Activated T-cell treated with anti-CD3 and anti-CD28 coated beads for 24 hours (primary cell): ENCODE results near the gene ZBTB7A.
A peak's percentile ranks its signal among the peaks of the same experiment; 100 is the strongest.

Experiments used
- DNase-seq: peaks from one replicate; pipeline ENCODE4 v3.0.0-alpha.2; 2020; ENCODE audit warnings: low read depth

Gene ZBTB7A

DNA sequence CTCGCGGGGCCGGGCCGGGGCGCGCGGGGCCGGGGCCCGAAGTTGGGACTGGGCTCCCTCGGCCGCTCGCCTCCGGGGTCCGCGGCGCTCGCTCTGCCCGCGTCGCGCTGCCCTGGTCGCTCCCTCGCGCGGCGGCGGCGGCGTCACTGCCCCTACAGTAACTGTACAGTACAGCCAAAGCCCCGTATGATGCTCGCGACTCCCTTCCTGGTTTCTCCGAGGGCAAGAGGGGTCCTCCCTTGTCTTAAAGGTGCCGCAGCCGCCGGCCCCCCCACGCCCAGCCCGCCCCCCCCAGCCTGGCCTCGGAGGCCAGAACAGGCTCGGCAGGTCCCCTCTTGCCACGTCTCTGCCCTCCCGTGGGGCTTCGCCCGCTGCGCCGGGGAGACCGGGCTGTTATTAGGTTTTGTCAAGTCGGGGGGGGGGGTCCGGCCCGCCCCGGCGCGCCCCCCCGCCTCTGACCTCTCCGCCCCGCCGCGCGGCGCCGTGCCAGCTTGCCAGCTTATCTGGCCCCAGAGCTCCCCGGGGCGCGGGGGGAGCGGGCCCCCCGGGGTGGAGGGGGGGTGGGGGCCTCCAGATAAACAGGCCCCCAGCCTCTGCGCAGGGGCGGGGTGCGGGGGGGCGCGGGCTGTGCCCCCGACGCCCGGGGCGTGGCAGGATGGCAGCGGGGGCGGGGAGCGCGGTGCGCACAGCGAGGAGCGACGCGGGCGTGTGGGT, at the start of gene ZBTB7A:
ZBTB7A (minus strand) TSS at position 218 of the 714 bp plus-strand sequence. CDS start 11,667 bp downstream, outside the sequence.
- peak; percentile 59 for DNase-seq

DNA sequence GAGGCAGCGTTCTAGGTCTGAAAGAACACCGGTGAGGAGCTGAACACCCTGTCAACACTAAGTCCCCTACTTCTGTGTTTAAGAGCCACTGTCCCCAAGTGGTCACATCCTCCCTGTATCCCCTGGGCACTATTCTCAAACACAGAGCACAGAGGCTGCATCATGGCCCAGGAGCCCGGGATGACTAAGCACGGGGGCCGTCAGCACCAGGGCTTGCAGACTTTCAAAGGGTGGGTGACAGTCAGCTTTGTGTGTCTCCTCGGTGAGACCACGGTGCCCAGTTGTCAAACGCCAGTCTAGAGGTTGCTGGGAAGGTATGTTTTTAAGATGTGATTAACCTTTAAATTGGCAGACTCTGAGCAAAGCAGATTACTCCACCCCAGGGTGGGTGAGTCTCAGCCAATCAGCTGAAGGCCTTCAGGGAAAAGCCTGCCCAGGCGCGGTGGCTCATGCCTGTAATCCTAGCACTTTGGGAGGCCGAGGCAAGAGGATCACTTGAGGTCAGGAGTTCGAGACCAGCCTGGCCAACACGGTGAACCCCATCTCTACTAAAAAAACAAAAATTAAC, 49.2 kb upstream of the ZBTB7A start:
- DNase-seq: no peak

DNA sequence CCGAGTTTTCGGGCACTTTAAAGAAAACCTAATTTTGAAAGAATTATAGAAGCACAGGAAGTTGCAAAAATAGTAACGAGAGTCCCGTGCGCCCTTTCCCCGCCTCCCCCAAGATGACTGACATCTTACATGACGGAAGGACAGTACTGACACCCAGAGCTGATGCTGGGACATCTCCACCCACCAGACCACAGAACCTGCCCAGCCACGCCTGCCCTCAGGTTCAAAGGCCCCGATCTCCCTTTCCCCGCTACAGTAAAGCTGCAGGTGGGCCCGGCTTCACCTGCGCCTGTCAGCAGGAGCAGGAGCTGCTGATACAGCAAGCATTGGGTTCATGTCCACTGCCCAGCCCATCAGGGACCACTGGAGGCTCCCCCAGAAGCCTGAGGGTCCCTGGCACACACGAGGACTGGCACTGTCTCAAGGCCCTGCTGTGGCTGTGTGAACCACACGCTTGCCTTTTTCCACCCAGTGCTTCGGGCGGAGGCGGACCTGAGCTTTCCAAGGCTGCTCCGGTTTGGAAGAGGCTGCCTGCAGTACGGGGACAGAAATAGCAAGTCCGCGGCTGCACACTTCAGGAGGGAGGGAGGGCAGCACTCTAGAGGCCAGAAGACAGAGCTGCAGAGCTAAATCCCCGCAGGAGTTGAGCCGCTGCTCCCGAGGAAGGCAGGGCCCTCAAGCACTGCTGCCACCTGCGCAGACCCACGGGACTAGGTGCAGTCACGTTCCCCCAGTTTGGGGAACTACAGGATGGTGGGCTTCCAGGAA, 48.5 kb upstream of the ZBTB7A start:
- DNase-seq: peak; percentile 37

DNA sequence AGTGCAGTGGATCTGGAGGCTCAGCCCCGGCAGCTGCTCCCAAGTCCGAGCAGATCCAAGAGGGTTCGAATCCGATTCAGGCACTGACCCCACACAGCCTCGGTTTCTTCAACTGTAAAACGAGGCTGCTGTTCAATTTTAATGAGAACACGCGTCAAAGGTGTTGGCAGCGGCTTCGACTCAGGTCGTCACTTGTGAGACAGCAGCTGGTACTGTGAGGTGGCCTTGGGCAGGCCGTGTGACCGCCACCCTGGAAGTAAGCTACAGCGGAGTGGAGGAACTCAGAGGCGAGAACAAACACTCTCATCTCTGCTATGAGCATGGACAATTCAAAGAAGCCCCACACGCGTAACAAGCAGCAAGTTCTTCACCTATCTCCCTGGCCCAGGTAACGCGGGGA, 47.5 kb upstream of the ZBTB7A start:
- DNase-seq: no peak

DNA sequence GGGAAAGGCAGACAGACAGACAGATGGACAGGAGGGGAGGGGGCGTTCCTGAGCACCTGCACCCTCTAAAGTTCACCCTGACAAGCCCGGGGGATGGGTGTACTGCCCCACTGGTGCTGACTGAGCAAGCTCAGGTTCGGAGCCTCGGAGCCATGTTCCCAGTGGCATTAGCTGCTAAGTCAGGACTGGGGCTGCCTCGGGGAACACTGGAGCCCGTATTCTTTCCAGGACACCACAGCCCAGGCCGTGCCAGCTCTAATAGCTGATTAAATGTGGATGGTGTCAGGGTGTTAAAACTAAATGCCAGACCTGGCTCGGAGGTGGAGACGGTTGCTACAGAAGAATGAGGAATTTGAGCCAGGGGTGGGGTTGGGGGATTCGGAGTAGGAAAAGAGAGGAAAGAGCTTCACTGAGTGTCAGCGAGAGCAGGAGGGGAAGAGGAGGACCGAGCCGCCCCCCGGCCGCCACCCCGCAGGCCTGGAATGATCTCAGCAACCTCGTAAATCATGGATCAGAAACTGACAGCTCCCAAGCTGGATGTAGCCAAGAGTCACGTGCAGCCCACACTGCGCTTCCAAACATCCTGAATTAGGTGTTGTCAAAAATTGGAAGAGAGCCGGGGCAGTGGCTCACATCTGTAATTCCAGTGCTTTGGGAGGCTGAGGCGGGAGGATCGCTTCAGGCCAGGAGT, 46.8 kb upstream of the ZBTB7A start:
- DNase-seq: no peak

DNA sequence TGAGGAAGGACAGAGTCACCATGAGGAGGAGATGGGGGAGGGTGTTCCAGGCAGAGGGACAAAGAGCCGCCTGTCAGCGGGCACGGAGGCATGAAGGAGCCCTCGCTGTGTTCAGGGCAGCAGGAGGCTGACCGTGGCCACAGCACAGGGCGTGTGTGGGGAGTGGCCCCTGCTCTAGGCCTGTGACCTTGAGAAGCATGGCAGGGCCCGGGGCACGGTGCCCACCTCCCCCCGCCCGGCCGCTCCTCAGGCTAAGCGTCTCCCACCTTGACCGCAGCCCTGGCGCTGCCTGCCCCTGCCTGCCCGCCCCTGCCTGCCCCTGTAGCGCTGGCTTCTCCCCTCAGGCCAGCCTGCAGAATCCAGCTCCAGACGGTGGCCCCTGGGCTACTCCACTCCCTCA, 45.7 kb upstream of the ZBTB7A start:
- DNase-seq: no peak

DNA sequence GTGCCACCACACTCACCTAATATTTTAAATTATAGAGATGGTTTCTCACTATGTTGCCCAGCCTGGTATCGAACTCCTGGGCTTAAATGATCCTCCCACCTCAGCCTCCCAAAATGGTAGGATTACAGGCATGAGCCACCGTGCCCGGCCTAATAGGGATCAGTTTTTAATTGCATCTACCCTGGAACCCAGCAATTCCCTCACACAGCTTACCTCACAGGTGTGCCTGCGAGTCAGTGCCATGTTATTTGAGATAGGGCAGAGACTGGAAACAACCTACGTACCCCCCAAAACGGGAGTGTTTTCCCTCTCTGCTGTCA, 42.9 kb upstream of the ZBTB7A start:
- DNase-seq: no peak

DNA sequence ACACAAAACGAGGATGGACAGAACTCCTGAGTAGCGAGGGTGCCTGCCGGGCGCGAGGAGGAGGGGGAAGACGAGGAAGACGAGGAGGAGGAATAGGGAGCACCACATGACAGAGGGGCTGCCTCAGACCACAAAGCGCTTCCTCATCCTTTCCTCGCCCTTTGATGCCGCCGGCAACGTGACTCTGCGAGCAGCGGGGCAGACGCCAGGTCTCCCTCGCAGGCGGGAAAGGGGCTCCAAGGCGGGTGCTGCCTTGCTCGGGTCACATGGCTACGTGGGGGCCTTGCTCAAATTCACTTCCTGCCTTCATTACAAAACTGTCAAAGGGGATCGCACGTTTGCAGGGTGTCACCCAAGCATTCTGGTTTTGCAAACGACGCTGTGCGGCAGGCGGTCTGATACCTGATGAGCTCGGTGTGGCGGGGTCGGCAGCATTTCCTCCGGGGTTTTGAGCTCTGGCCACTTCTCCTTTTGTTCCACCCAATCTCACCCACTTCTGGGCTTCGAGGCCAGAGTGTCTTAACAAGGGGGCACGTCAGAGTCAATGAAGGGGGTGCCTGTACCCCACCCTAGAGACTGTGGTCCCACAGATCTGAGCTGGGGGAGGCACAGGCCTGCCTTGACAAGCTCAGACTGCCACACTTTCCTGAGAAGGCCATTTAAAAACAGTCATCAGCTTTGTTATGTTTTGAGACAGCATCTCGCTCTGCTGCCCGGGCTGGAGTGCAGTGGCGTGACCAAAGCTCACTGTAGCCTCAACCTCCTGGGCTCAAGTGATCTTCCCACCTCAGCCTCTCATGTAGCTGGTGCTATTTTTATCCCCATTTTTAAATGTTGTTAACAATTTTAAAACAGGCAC, 42.3 kb upstream of the ZBTB7A start:
- DNase-seq: peak; percentile 43

DNA sequence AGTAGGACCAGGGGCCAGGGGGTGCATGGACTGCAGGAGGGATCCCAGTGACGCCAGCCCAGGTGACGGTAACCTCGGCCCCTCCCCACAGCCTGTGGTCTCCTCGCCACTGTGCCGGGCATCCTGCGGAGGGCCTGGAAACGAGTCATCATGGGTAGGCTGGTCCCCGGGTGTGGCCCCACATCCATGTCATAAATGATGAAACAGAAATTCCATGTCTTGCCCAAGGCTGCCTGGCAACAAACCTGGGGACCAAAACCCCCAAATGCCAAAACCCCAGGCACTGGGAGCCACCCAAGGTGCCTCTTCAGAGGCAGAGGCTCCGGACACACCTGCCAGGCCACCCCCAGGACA, 36.4 kb upstream of the ZBTB7A start:
- no peak for DNase-seq

DNA sequence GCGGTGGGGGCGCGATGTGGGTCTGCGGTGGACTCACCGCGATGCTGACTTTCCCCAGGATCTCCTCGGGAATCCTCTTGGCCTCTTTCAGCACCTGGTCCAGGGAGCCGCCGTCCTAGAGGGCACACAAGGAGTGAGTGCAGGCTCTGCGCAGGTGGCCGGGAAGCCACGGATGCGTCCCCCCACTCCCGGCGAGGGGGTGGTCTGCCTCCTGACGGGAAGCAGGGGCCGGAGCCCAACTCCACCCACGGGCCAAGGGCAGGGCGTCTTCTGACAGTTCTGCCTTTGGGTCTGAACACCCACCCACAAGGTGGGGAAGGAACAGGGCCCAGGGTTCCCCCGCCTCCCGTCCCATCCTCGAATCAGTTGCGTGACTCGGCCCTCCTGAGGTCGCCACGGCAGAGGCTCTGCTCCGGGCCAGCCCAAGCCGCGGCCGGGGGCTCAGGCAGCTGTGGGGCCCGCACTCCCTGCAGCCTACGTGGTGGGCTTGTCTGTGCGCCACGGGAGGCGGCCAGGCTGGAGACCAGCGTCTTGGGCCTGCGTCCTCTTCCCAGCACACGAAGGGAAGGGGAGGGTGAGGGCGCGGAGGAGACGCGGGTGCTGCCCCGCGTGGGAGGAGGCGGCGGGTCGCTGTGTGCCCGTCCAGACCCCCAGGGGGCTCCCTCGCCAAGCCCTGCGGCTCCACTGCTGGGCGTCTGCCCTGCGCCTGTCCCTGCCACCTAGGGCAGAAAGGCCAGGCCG, 35.8 kb upstream of the ZBTB7A start:
- DNase-seq: no peak

DNA sequence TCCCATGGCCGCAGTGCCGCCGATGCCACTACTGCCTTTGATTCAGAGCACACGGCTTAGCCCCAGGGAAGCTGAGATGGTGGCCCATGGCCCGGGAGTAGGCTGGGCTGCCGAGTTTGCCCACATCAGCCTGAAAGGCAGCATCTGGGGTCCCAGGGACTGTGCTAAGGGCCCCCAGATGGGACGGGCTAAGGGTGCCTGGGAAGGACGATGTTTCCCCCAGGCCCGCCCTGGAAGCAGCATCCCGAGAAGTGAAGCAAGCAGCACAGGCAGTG, 34.7 kb upstream of the ZBTB7A start:
- DNase-seq: no peak

DNA sequence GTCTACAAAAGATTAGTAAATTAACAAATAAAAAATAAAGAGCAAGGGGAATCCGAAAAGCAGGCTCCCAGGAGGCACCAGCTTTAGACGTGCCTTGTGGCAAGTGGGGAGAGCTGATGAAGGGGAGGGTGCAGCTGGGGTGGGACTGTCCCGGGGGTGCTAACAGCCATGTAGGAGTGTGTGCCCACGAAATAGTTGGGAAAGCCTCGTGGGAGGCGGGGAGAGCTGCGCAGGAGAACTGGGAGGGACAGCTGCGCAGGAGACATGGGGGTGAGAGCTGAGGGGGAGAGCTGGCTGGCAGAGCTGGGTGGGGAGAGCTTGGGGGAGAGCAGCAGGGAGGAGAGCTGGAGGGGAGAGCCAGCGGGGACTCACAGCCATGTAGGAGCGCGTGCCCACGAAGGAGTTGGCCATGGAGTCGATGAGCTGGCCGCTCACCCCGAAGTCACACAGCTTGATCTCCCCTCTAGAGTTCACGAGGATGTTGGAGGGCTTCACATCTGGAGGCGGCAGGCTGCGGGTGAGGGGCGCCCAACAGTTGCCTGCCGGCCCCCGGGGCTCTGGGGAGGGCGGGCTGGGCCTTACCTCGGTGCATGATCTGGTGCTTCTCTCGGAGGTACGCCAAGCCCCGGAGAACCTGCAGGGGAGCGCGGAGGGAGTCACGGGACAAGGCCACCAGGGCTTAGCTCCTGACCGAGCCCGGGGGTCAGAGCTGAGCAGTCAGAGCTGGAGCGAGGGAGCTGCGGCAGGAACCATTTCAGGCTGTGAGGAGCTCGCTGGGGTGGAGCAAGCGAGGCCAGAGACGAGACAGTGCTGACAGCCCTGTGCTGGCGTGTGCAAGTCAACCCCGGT, 34.2 kb upstream of the ZBTB7A start:
- DNase-seq: no peak

DNA sequence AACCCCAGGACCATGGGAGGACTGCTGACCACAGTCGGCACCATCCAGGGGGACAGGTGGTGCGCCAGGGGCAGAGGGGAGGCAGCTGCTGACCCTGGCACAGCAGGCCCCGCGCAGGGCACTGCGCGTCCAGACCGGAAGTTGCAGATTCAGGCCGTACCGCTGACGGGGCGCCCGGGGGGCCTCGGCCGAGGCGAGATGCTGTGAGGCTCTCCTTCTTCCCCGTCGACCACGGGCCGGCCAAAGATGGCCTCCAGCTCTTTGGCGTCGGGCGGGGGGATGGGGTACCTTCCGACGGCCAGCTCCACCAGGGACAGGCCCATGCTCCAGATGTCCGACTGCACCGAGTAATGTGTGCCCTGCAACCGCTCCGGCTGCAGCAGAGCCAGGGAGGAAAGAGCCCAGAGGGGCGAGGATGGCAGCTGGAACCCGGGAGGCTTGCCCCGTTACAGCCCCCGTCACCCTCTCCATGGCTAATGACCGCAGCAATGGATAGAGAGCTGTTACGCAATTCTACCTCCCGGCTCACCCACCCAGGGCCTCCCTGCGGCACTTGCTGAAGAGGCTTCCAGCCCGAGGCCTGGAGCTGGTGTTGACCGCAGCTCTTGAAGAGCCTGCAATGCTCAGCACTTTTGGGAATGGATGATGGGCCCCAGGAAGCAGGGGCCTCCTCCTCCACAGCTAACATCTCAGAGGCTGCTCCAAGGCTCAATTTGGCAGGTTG, 32.5 kb upstream of the ZBTB7A start:
- no peak for DNase-seq

DNA sequence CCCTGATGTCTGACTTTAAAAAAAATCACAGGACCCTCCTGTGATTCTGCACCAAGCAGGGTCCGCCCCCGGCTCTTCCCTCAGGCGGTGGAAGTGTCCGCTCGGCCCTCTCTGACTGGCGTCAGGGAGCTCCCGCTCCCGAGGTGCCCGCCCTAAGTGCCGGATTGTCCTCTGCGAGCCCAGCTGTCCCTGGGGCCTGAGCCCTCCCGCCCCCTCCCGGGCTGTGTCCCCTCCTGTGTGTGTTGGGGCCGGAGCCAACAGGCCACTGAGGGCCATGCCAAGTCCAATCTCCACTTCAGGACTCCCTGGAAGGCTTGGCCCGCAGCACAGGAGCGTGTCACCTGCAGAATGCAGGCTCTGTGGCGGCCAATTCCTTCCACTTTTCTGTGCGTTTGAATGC, 31.8 kb upstream of the ZBTB7A start:
- DNase-seq: no peak

DNA sequence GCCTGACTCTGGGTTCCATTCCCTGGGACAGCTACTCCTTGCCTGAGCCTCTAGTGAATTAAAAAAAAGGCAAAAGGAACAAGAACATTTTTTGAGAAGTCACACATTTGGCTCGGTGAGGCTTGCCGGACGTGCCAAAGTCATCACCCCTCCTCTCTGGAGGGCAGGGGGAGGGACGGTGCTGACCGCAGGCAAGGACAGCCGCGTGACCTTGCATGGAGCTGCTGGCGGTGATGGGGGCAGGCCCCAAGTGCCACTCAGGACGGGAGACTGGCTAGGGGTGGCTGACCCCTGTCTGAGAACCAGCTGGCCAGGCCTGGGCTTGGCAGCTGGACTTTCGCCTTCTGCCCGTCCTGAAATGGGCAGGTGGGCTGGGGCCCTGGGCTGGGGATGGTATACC, 30.8 kb upstream of the ZBTB7A start:
- no peak for DNase-seq

DNA sequence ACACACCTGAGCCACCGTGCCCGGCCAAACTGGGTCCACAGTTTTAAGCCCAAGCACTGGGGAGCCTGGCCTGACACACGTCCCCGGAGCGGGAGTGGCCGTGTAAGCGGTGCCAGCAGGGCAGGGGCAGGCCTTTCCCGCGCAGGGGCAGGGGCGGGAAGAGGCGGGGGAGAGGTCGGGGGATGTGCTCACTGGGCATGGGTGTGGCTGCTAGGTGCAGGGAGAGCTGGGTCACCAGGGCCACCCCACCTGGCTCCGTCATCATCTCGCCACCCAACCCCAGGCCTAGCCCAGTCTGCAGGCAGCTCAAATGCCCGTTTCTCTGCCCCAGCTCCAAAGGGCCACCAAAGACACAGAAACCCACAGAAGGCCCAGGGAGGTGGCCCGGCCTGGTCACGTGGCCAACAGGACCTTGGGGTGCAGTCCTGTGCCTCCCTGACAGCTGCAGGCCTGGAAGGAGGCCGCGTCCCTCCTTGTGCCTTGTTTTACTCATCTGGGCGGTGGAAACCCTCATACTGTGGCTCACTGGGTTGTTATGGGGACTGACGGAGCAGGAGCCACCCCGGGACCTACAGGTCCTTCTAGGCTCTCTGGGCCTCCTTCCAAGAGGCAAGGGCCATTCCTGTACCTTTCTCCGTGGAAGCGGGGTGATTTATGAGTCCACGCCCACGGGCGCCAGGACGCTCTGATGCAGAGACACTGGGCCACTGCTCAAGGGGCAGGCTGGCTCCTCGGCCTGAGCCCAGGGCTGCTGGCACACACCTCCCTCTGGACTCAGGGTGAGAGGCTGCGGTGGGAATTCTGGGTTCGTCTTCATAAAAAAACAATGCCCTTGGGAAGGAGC, 29.6 kb upstream of the ZBTB7A start:
- DNase-seq: no peak

DNA sequence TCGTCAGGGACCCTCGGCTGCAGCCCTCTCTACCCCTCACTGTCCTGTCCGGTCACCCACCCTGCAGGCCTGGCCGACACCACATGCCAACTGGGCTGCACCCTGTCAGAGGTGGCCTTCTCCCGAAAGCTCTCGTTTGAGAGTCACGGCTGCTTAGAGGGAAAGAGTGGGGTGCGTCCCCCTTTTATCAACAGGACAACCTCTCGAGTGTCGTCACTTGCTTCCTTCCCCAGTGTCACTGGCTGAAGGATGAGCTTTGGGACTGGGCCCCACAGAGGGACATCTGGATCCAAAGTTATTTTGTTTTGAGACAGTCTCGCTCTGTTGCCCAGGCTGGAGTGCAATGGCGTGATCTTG, 28.8 kb upstream of the ZBTB7A start:
- no peak for DNase-seq

DNA sequence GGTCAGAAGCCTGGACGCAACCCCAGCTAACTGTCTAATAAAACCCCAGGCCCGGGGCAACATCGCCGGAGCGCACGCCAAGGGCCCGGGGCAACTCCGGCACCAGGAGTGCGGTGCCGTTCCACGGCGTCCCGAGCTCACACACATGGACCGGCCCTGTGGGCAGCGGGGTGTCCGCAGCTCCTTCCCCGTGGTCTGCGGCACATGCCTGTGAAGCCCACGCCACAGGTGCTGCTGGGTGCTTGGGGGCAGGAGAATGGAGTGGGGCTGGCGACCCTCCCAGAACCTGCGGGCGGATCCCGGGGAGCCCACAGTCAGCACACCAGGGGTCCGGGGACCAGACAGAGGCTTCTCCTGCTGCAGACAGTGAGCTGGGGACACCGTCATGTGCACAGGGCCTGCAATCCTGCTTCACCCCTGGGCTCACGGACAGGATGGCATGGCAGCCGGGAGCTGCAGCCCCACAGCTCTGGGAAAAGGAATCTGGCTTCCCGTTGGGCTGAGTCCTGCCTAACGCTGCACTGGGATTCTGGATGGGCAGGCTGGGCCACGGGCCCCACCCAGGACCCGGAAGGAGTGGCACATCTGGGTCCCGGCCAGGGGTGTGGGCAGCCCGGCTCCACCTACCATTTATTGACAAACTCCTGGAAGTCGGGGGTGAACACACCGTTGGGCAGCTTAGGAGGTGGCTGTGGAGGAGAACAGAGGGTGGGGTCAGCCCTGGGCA, 28.2 kb upstream of the ZBTB7A start:
- no peak for DNase-seq
